ENCODE data around the gene LSM4. TPM values are rescaled to one million over a fixed set of nuclear protein-coding genes. Genes with fewer than 3 reads are reported as not detected.
A peak's percentile ranks its signal among the peaks of the same experiment; 100 is the strongest.

The LSM4 gene
- total and polyA plus RNA-seq, 2 of the 13 experiments (the other 11 are each of a cell fraction or from before 2014, with no cell fraction given), result 65.8 to 166 TPM

GRCh38 chr19:18362934-18363542, 40.2 kb upstream of the LSM4 start (continued):
- TF ChIP-seq SIX1 (CRISPR knock-in tag; IDR thresholded peaks at IDR 0.05; ENCODE audit: borderline replicate concordance), result peak; percentile 12; the same call in 1 of the 2 replicates
- TF ChIP-seq ZNF878 (CRISPR knock-in tag; IDR thresholded peaks at IDR 0.05), result no peak
- 0 out of 2 replicates have a peak, but pooled peaks have one; percentile 55 for TF ChIP-seq ZNF543 (CRISPR knock-in tag; IDR thresholded peaks at IDR 0.05)
- peak in 1 of 2 experiments; percentile 72; a peak in 2 of 4 replicates for TF ChIP-seq ATF4 (CRISPR knock-in tag; IDR thresholded peaks at IDR 0.05)
- TF ChIP-seq ZFY (CRISPR knock-in tag; IDR thresholded peaks at IDR 0.05), result peak; percentile 31; the same call in 1 of the 2 replicates
- TF ChIP-seq FOXC1 (CRISPR knock-in tag; IDR thresholded peaks at IDR 0.05; ENCODE audit: borderline replicate concordance), result 0 out of 2 replicates have a peak, but pooled peaks have one; percentile 38
- TF ChIP-seq CREB1 (IDR thresholded peaks at IDR 0.05), result no peak
- no peak for TF ChIP-seq CREB1 (CRISPR knock-in tag; IDR thresholded peaks at IDR 0.05)
- peak; percentile 80 for TF ChIP-seq ZBTB33 (CRISPR knock-in tag; IDR thresholded peaks at IDR 0.05)
- peak; percentile 60; the same call in 1 of the 2 replicates for TF ChIP-seq HNF4A (CRISPR knock-in tag; IDR thresholded peaks at IDR 0.05)
- TF ChIP-seq, protein P1, sequence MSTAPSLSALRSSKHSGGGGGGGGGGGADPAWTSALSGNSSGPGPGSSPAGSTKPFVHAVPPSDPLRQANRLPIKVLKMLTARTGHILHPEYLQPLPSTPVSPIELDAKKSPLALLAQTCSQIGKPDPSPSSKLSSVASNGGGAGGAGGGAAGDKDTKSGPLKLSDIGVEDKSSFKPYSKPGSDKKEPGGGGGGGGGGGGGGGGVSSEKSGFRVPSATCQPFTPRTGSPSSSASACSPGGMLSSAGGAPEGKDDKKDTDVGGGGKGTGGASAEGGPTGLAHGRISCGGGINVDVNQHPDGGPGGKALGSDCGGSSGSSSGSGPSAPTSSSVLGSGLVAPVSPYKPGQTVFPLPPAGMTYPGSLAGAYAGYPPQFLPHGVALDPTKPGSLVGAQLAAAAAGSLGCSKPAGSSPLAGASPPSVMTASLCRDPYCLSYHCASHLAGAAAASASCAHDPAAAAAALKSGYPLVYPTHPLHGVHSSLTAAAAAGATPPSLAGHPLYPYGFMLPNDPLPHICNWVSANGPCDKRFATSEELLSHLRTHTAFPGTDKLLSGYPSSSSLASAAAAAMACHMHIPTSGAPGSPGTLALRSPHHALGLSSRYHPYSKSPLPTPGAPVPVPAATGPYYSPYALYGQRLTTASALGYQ (CRISPR knock-in tag; IDR thresholded peaks at IDR 0.05), result 0 out of 2 replicates have a peak, but pooled peaks have one; percentile 27
- peak; percentile 96 for TF ChIP-seq ZBTB38 (CRISPR knock-in tag; IDR thresholded peaks at IDR 0.05)
- peak; percentile 37; the same call in 1 of the 2 replicates for TF ChIP-seq ARID3A (IDR thresholded peaks at IDR 0.05; ENCODE audit: low read depth, low read length)
- TF ChIP-seq CENPT (CRISPR knock-in tag; IDR thresholded peaks at IDR 0.05; ENCODE audit: low read depth), result no peak
- peak; percentile 80; the same call in 1 of the 2 replicates for TF ChIP-seq NR2C2 (CRISPR knock-in tag; IDR thresholded peaks at IDR 0.05; ENCODE audit: borderline replicate concordance)
- TF ChIP-seq ZKSCAN1 (IDR thresholded peaks at IDR 0.05; ENCODE audit: low read length), result peak; percentile 78; the same call in 1 of the 2 replicates
- TF ChIP-seq ZNF629 (CRISPR knock-in tag; conservative IDR thresholded peaks at IDR 0.05), result 0 out of 2 replicates have a peak, but pooled peaks have one; percentile 17
- TF ChIP-seq NRL (CRISPR knock-in tag; IDR thresholded peaks at IDR 0.05; ENCODE audit: borderline replicate concordance), result peak; percentile 15
- TF ChIP-seq, protein P2, sequence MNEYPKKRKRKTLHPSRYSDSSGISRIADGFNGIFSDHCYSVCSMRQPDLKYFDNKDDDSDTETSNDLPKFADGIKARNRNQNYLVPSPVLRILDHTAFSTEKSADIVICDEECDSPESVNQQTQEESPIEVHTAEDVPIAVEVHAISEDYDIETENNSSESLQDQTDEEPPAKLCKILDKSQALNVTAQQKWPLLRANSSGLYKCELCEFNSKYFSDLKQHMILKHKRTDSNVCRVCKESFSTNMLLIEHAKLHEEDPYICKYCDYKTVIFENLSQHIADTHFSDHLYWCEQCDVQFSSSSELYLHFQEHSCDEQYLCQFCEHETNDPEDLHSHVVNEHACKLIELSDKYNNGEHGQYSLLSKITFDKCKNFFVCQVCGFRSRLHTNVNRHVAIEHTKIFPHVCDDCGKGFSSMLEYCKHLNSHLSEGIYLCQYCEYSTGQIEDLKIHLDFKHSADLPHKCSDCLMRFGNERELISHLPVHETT (CRISPR knock-in tag; conservative IDR thresholded peaks at IDR 0.05), result no peak
- TF ChIP-seq ZMYM2 (CRISPR knock-in tag; IDR thresholded peaks at IDR 0.05), result peak; percentile 91
- peak; percentile 47; the same call in 1 of the 2 replicates for TF ChIP-seq ZMAT3 (CRISPR knock-in tag; conservative IDR thresholded peaks at IDR 0.05)
- TF ChIP-seq ZNF530 (CRISPR knock-in tag; IDR thresholded peaks at IDR 0.05; ENCODE audit: low read depth), result no peak
- peak; percentile 79 for TF ChIP-seq HDAC1 (CRISPR knock-in tag; IDR thresholded peaks at IDR 0.05)
